HepG2 (cell line): ENCODE results near the gene QKI. TPM values are rescaled to one million over a fixed set of nuclear protein-coding genes. Genes with fewer than 3 reads are reported as not detected.

ENCODE experiments used
- CREB1 ChIP-seq, 2 experiments: fragments of 450-650 bp in 1 of 2; IDR thresholded peaks; 2 replicates each; pipeline ENCODE4 v1.6.1; 2016 to 2017; ENCODE audit warnings: control low read depth in 1 of 2, mild to moderate bottlenecking in 1 of 2, missing compliant biosample characterization in 1 of 2, missing genetic modification characterization in 1 of 2
- GLI4 ChIP-seq: sonication (generic); formaldehyde crosslinking; IDR thresholded peaks from 2 replicates; pipeline ENCODE4 v1.5.1; 2020; ENCODE audit warnings: missing genetic modification reagents, mild to moderate bottlenecking, moderate library complexity, borderline replicate concordance
- KLF9 ChIP-seq: IDR thresholded peaks from 2 replicates; pipeline ENCODE4 v1.6.1; 2016; ENCODE audit warnings: low read depth
- SMYD3 ChIP-seq: sonication (generic); formaldehyde crosslinking; IDR thresholded peaks from 2 replicates; pipeline ENCODE4 v1.8.1; 2023; ENCODE audit warnings: mild to moderate bottlenecking, missing genetic modification reagents
- ZMYM2 ChIP-seq: sonication (generic); formaldehyde crosslinking; IDR thresholded peaks from 2 replicates; pipeline ENCODE4 v1.8.0; 2022; ENCODE audit warnings: mild to moderate bottlenecking, missing genetic modification reagents
- ZNF232 ChIP-seq: sonication (generic); formaldehyde crosslinking; IDR thresholded peaks from 2 replicates; pipeline ENCODE4 v1.4.0; 2020; ENCODE audit warnings: missing genetic modification reagents, borderline replicate concordance
- ZNF350 ChIP-seq: sonication (generic); formaldehyde crosslinking; IDR thresholded peaks from 2 replicates; pipeline ENCODE4 v1.4.0; 2020; ENCODE audit warnings: mild to moderate bottlenecking, low read depth, missing genetic modification reagents, borderline replicate concordance
- ZNF839 ChIP-seq: sonication (generic); formaldehyde crosslinking; IDR thresholded peaks from 2 replicates; pipeline ENCODE4 v1.4.0; 2020; ENCODE audit warnings: missing genetic modification reagents, mild to moderate bottlenecking, borderline replicate concordance
- polyA plus RNA-seq, 8 experiments: library from polyadenylated mRNA; depleted of rRNA in 3 of 8; stranded (reverse) in 7 of 8; unstranded in 1 of 8; fragments of >200 nt; fragmentation: Illumina TruSeq in 4 of 8; extraction: Trizol in 4 of 8; gene quantifications; 2 replicates each; pipeline versions ENCODE4 v1.2.1 to v1.2.3, GENCODE V29; 2011 to 2016; ENCODE audit warnings: low read depth in 4 of 8, missing spikeins in 1 of 8, mixed read lengths in 1 of 8; ENCODE audit not compliant: insufficient read depth in 1 of 8
- total RNA-seq, 5 experiments: library from RNA; depleted of rRNA; stranded (reverse); fragments of >200 nt; fragmentation: Illumina TruSeq; extraction: Trizol; gene quantifications; 2 replicates each; pipeline ENCODE4 v1.2.3, GENCODE V29; 2016; ENCODE audit warnings: low read depth in 1 of 5
- TF ChIP-seq, protein P1 (sequence below): sonication (generic); formaldehyde crosslinking; IDR thresholded peaks from 2 replicates; pipeline ENCODE4 v1.4.0; 2020; ENCODE audit warnings: missing genetic modification reagents, borderline replicate concordance
- TF ChIP-seq, protein P2 (sequence below): sonication (generic); formaldehyde crosslinking; IDR thresholded peaks from 2 replicates; pipeline ENCODE4 v1.9.0; 2021; ENCODE audit warnings: missing genetic modification reagents, borderline replicate concordance
- TF ChIP-seq, protein P3 (sequence below): sonication (generic); formaldehyde crosslinking; IDR thresholded peaks from 2 replicates; pipeline ENCODE4 v1.4.0; 2020; ENCODE audit warnings: mild to moderate bottlenecking, missing genetic modification reagents

QKI gene
- total and polyA plus RNA-seq, 2 of the 13 experiments (the other 11 are each of a cell fraction or from before 2014, with no cell fraction given), result 136 to 137 TPM

DNA sequence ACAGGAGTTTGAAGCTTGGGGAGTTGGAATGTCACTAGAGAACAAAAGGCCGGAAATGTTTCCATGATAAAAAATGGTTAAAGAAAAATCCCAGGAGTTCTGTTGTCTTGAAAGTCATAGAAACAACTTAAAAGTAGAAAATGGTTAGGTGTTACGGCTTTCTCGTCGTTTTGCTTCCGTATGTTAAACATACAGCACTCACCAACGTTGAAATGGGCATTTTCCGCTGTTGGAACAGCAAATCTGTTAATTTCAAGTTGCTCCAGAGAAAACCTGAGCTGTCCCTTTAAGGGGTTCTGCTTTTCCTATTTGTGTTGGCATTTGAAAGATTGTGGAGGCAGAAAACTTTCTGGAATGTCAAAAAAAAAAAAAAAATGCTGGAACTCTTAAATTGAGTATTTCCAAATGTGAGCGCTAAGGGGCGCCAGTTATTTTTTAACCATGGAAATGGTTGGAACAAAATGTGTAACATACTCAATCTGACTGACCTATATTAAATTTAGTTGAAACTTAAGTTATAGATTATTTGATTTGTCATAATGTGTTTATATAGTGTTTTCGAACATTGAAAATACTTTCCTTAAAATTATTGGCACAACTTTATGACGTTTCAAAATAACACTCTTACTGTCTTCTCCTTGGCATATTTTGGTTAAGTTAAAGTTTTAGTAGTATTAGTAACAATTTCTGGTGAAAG lies 2.2 kb downstream of the QKI start (continued):
- TF ChIP-seq, protein P1, sequence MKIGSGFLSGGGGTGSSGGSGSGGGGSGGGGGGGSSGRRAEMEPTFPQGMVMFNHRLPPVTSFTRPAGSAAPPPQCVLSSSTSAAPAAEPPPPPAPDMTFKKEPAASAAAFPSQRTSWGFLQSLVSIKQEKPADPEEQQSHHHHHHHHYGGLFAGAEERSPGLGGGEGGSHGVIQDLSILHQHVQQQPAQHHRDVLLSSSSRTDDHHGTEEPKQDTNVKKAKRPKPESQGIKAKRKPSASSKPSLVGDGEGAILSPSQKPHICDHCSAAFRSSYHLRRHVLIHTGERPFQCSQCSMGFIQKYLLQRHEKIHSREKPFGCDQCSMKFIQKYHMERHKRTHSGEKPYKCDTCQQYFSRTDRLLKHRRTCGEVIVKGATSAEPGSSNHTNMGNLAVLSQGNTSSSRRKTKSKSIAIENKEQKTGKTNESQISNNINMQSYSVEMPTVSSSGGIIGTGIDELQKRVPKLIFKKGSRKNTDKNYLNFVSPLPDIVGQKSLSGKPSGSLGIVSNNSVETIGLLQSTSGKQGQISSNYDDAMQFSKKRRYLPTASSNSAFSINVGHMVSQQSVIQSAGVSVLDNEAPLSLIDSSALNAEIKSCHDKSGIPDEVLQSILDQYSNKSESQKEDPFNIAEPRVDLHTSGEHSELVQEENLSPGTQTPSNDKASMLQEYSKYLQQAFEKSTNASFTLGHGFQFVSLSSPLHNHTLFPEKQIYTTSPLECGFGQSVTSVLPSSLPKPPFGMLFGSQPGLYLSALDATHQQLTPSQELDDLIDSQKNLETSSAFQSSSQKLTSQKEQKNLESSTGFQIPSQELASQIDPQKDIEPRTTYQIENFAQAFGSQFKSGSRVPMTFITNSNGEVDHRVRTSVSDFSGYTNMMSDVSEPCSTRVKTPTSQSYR (CRISPR knock-in tag), result 0 out of 2 replicates have a peak, but pooled peaks have one; percentile 17
- no peak for TF ChIP-seq ZNF350 (CRISPR knock-in tag)
- TF ChIP-seq CREB1 (IDR thresholded peaks at IDR 0.05), result peak; percentile 62
- TF ChIP-seq CREB1 (CRISPR knock-in tag; IDR thresholded peaks at IDR 0.05), result peak; percentile 37; the same call in 1 of the 2 replicates
- TF ChIP-seq ZMYM2 (CRISPR knock-in tag), result no peak
- TF ChIP-seq ZNF839 (CRISPR knock-in tag), result no peak
- peak; percentile 24; the same call in 1 of the 2 replicates for TF ChIP-seq KLF9 (CRISPR knock-in tag)
- no peak for TF ChIP-seq SMYD3
- TF ChIP-seq GLI4 (CRISPR knock-in tag), result no peak
- TF ChIP-seq ZNF232 (CRISPR knock-in tag), result no peak
- TF ChIP-seq, protein P2, sequence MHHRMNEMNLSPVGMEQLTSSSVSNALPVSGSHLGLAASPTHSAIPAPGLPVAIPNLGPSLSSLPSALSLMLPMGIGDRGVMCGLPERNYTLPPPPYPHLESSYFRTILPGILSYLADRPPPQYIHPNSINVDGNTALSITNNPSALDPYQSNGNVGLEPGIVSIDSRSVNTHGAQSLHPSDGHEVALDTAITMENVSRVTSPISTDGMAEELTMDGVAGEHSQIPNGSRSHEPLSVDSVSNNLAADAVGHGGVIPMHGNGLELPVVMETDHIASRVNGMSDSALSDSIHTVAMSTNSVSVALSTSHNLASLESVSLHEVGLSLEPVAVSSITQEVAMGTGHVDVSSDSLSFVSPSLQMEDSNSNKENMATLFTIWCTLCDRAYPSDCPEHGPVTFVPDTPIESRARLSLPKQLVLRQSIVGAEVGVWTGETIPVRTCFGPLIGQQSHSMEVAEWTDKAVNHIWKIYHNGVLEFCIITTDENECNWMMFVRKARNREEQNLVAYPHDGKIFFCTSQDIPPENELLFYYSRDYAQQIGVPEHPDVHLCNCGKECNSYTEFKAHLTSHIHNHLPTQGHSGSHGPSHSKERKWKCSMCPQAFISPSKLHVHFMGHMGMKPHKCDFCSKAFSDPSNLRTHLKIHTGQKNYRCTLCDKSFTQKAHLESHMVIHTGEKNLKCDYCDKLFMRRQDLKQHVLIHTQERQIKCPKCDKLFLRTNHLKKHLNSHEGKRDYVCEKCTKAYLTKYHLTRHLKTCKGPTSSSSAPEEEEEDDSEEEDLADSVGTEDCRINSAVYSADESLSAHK (CRISPR knock-in tag), result no peak
- TF ChIP-seq, protein P3, sequence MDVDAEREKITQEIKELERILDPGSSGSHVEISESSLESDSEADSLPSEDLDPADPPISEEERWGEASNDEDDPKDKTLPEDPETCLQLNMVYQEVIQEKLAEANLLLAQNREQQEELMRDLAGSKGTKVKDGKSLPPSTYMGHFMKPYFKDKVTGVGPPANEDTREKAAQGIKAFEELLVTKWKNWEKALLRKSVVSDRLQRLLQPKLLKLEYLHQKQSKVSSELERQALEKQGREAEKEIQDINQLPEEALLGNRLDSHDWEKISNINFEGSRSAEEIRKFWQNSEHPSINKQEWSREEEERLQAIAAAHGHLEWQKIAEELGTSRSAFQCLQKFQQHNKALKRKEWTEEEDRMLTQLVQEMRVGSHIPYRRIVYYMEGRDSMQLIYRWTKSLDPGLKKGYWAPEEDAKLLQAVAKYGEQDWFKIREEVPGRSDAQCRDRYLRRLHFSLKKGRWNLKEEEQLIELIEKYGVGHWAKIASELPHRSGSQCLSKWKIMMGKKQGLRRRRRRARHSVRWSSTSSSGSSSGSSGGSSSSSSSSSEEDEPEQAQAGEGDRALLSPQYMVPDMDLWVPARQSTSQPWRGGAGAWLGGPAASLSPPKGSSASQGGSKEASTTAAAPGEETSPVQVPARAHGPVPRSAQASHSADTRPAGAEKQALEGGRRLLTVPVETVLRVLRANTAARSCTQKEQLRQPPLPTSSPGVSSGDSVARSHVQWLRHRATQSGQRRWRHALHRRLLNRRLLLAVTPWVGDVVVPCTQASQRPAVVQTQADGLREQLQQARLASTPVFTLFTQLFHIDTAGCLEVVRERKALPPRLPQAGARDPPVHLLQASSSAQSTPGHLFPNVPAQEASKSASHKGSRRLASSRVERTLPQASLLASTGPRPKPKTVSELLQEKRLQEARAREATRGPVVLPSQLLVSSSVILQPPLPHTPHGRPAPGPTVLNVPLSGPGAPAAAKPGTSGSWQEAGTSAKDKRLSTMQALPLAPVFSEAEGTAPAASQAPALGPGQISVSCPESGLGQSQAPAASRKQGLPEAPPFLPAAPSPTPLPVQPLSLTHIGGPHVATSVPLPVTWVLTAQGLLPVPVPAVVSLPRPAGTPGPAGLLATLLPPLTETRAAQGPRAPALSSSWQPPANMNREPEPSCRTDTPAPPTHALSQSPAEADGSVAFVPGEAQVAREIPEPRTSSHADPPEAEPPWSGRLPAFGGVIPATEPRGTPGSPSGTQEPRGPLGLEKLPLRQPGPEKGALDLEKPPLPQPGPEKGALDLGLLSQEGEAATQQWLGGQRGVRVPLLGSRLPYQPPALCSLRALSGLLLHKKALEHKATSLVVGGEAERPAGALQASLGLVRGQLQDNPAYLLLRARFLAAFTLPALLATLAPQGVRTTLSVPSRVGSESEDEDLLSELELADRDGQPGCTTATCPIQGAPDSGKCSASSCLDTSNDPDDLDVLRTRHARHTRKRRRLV, result no peak; the same call in 1 of the 2 replicates
